NCI-H748 treated with DMSO at 0.1 percent for 48 hours (cell line): ENCODE results near the gene TRAM2.

Experiments
- DNase-seq: peaks from one replicate; lab custom pipeline; 2025; lab: John Stamatoyannopoulos, UW

Gene TRAM2

DNA sequence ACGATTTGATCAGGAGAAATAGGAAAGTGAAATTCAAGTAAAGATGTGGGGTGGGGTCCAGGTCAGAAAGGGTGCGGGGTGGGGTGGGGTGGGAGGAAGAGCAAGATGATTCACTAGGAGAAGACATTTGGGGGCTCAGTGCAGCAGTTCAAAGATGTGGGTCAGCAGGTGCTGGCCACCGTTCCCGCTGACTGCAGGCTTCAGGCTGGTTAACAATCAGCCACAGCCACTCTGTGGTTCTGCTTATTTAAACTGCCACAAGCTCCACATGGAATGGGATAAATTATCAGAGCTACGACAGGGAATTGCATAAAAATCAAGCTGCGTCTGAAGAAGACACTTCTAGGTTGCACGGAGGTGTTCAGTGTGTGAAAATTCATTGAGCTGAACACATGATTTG lies 49.4 kb downstream of the TRAM2 start:
- DNase-seq: no peak

- no peak for DNase-seq
Measured at GRCh38 chr6:52526634-52527033, 50.2 kb downstream of the TRAM2 start.

GRCh38 chr6:52524918-52525317 lies 51.9 kb downstream of the TRAM2 start:
- DNase-seq: no peak

DNA sequence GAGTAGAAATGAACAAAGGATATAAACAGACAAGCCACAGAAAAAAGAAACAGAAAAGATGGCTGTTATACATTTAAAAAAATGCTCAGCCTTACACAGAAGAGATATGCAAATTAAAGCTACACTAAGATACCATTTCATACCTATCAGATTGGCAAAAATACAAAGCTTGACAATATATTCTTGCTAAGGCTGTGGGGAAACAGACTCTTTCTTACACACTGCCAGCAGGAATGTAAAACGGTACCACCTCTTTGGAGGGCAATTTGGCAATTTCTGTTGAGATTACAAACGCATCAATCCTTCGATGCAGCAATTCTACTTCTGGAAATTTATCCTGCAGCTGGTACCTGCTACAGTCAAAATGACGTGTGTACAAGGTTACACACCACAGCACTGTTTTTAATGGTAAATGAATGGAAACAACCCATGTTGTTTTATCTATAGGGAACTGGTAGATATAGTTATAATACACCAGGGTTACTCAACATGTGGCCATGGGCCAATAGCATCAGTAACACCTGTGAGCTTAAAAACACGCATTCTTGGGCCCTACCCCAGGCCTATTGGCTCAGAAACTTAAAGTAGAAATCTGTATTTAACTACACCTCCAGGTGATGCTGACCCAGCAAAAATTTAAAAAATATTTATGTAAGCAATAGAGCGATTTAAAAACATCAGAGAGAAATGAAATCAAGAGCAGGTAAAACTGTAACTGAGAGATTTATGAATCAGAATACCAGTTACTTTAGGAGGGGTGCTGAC lies 53.3 kb downstream of the TRAM2 start:
- DNase-seq: no peak

GRCh38 chr6:52522655-52523054 lies 54.2 kb downstream of the TRAM2 start:
- DNase-seq: no peak

- DNase-seq: no peak
Measured at GRCh38 chr6:52522151-52522626, 54.7 kb downstream of the TRAM2 start.

GRCh38 chr6:52519618-52520017 lies 57.2 kb downstream of the TRAM2 start:
- DNase-seq: no peak

GRCh38 chr6:52518279-52518945 lies 58.4 kb downstream of the TRAM2 start:
- DNase-seq: no peak

- DNase-seq: no peak
Measured at GRCh38 chr6:52517502-52518278, 59.2 kb downstream of the TRAM2 start.

GRCh38 chr6:52516943-52517342 lies 59.9 kb downstream of the TRAM2 start:
- DNase-seq: no peak

- DNase-seq: no peak
Measured at GRCh38 chr6:52516269-52516668, 60.6 kb downstream of the TRAM2 start.

GRCh38 chr6:52515219-52515960 lies 61.5 kb downstream of the TRAM2 start:
- DNase-seq: no peak

GRCh38 chr6:52514514-52514913 lies 62.3 kb downstream of the TRAM2 start:
- no peak for DNase-seq

DNA sequence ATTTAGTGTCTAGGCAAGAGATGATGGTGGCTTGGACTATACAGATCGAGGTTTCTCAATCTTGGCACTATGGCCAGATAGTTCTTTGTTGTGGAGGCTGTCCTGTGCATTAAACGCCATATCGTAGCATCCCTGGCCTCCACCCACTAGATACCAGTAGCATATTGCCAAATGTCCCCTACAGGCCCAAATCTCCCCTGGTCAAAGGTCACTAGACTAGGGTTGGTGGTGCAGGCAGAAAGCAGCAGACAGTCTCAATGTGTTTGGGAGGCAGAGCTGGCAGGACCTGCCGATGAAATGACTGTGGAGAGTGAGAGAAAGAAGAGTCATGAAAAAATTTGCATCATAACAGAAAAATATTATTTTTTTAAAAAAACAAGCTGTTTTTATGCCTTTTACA lies 63.0 kb downstream of the TRAM2 start:
- no peak for DNase-seq

- no peak for DNase-seq
Measured at GRCh38 chr6:52513464-52513863, 63.4 kb downstream of the TRAM2 start.

GRCh38 chr6:52512199-52512598 lies 64.7 kb downstream of the TRAM2 start:
- no peak for DNase-seq

DNA sequence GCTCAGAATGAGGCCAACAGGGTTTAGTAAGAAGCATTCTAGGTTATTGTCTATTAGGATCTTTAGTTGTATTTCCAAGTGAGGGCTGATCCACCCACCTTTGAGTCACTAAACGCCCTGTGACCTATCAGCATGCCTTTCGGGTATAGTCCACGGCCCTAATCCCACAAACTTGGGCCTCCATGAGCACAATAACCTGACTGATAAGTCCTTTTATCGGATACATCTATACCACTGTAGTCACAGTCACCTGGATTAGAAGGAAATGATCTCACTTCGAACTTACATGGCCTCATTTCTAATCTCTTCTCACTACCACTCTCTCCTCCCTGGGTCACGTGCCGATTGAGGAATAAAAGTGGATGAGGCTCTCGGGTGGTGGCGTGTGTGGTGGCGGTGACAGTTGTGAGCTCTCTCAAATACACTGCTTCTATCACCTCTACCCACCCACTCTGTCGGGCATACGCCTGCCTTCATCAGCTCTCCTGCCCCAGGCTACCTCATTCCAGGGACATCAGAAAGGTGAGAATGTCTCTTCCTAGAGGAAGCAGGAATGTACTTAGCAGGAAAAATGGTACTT lies 65.2 kb downstream of the TRAM2 start:
- DNase-seq: no peak

DNA sequence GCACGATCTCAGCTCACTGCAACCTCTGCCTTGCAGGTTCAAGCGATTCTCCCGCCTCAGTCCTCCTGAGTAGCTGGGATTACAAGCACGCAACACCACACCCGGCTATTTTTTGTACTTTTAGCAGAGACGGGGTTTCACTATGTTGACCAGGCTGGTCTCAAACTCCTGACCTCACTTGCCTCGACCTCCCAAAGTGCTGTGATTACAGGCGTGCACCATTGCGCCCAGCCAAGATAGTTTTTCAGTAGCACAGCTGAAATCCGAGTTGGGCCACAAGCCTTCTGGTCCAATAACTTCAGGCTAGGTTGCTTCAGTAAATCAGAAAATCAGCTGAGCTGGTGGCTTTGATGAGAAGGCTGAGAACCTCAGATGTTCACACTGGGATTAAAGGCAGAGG lies 65.7 kb downstream of the TRAM2 start:
- DNase-seq: no peak

- DNase-seq: no peak
Measured at GRCh38 chr6:52510213-52510562, 66.7 kb downstream of the TRAM2 start.

DNA sequence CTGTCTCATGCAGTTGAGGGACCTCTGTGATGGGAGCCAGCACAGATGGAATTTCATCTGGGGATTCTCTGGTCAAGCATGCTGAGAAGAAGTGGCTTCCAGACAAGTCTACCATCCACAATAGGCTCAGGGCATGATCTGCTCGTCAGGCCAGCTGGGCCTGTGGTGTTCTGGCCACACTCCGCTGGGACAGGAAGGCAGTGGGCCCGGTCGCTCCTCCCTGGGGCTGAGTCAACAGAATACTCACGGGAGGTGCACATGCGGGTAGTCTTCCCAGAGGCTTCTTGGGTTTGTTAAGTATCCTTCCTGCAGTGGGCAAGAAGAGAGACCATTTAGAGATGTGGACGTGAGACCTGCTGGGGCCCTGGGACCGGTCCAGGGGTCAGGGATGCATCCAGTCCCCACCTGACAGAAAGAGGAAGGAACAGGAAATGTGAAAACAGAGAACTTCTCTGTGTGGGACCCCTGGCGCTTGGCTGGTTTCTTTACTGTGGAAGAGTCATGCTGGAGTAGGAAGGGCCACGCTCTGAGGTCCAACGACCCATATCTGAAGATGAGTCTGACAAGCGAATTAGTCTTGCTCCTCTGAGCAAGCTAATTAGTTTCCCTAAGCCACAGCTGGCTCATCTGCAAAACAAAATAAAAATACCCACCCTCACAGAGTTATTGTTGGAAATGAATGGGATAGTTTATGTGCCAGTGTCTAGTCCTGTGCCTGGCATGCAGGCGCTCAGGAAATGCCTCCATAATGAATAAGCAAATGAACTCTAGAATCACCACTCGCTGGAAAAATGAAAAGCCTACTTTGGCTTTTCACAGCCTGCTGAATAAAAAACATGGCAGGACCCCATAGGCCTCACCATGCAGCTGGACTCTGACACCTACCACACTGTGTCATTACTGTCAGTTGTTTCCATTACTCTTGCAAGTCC lies 67.3 kb downstream of the TRAM2 start:
- no peak for DNase-seq

GRCh38 chr6:52508261-52508739 lies 68.6 kb downstream of the TRAM2 start:
- no peak for DNase-seq
